HAP-1 (cell line): ENCODE data around the gene NBPF3.
"Not testable (repeated sequence)": the region's sequence is repeated elsewhere in the genome, so short reads cannot be mapped to it uniquely, and the experiment has no call there.

Experiments
- DNase-seq, 2 experiments: peaks; one replicate each; pipeline ENCODE4 v3.0.0-alpha.2; 2016 to 2020; ENCODE audit warnings: low spot score in 2 of 2
- H3K27me3 ChIP-seq: fragments of 250-450 bp; sonication (Bioruptor Pico); 2 replicates; pipeline ENCODE4 v1.5.1; 2020; ENCODE audit warnings: low read depth, mild to moderate bottlenecking, moderate library complexity
- H3K36me3 ChIP-seq: fragments of 250-450 bp; sonication (Bioruptor Pico); replicated peaks from 2 replicates; pipeline ENCODE4 v1.5.1; 2020; ENCODE audit warnings: mild to moderate bottlenecking
- H3K4me1 ChIP-seq: fragments of 250-450 bp; sonication (Bioruptor Pico); 2 replicates; pipeline ENCODE4 v1.5.1; 2020; ENCODE audit warnings: mild to moderate bottlenecking
- H3K4me3 ChIP-seq: fragments of 250-450 bp; sonication (Bioruptor Pico); 2 replicates; pipeline ENCODE4 v1.5.1; 2020; ENCODE audit warnings: mild to moderate bottlenecking, moderate library complexity
- H3K9me3 ChIP-seq: fragments of 250-450 bp; sonication (Bioruptor Pico); 2 replicates; pipeline ENCODE4 v1.5.1; 2020; ENCODE audit warnings: mild to moderate bottlenecking, moderate library complexity
- in situ Hi-C: fragments of 300-500 bp; cut with MboI; formaldehyde crosslinking; loops from 3 replicates; pipeline ENCODE4 v1.14.3; 2020; ENCODE audit warnings: low sequenced_read_pairs, inconsistent platforms, mixed read lengths

NBPF3 gene

DNA sequence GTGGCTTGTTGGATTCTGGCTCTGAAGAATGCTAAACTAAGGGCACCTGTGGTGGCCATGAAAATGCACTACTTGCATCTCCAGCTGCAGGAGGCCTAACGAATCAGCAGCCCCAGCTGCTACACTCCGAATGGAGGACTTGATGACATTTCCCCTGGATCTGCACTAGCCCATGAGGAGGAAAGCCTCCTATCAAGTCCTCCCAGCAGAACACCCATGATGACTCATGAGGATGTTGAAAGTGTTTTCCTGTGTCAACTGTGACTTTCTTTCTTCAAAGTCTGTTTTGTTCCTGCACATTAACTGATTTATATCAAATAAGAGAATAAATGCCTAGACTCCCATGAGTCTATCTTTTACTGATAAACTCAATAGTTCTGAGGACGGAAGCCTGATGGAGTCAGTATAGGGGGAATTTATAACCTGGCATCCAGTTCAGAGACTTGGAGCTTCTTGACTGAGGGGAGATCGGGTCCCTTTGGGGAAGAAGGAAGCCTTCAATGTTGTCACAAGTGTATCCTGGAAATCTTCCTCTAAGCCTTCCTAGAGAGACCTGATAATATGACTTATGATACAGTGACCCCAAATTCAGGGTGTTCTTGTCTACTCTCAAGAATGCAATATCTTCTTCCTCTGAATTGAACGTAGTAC, 14.2 kb downstream of the NBPF3 start:
- H3K4me1 ChIP-seq, H3K36me3 ChIP-seq, H3K27me3 ChIP-seq, H3K4me3 ChIP-seq, DNase-seq, in situ Hi-C loops, H3K9me3 ChIP-seq: not testable (repeated sequence)

DNA sequence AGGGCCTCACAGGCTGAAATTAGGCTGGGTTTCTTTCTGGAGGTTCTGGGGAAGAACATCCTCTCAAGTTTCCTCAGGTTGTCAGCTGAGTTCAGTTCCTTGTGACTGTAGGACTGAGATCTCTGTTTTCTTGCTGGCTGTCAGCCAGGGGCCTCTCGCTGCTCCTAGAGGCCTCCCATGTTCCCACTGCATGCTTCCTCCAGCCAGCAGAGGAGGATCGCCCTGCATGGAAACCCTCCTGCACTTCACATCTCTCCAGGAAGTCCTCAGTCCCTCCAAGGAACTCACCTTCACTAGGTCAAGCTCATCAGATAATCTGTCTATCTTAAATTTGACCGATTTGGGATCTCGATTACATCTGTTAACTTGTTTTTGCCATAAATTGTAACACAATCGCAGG, 15.0 kb downstream of the NBPF3 start:
- H3K4me3 ChIP-seq, H3K27me3 ChIP-seq, DNase-seq, H3K36me3 ChIP-seq, in situ Hi-C loops, H3K4me1 ChIP-seq, H3K9me3 ChIP-seq: not testable (repeated sequence)

GRCh38 chr1:21457654-21458053, 17.7 kb downstream of the NBPF3 start:
- Histone ChIP-seq H3K4me1 (no peaks in the 10 kb centered on the region), H3K9me3 (no peaks in the 10 kb centered on the region), H3K4me3 (no peak overlapping the region), H3K36me3 (no peaks in the 10 kb centered on the region), H3K27me3 (no peaks in the 10 kb centered on the region)
- in situ Hi-C loops = no loop called here
- DNase-seq = no peak

- H3K9me3 ChIP-seq, H3K27me3 ChIP-seq, H3K4me3 ChIP-seq, DNase-seq, H3K36me3 ChIP-seq, H3K4me1 ChIP-seq, in situ Hi-C loops: not testable (repeated sequence)
Observed at GRCh38 chr1:21465127-21465526, 25.2 kb downstream of the NBPF3 start.

DNA sequence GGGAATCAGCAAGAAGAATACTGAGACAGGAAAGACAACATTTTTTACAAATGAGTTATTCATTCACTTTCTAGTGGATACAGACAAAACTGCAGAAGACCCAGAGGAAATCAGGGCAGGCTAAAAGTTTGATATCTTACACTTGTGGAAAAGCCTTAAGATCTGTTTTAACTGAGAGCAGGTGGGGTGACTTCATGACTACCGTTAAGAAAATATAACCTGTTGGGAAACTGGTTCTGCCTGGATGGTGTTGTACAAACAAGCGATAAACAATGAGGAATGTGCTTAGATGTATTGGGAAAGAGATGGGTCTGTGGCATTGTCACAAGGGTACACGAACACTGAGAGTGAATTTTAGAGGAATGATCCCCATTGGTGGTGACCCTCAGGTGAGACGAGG, 28.0 kb downstream of the NBPF3 start:
- H3K27me3 ChIP-seq, H3K36me3 ChIP-seq, H3K4me3 ChIP-seq, in situ Hi-C loops, DNase-seq, H3K9me3 ChIP-seq, H3K4me1 ChIP-seq: not testable (repeated sequence)

GRCh38 chr1:21468599-21468998, 28.7 kb downstream of the NBPF3 start:
- in situ Hi-C loops = no loop called here
- Histone ChIP-seq H3K4me1 (no peaks in the 10 kb centered on the region), H3K9me3 (no peaks in the 10 kb centered on the region), H3K4me3 (no peak overlapping the region), H3K36me3 (no peaks in the 10 kb centered on the region; the same call in 1 of the 2 replicates), H3K27me3 (no peaks in the 10 kb centered on the region)
- peak in 1 of 2 experiments; percentile 55 for DNase-seq

DNA sequence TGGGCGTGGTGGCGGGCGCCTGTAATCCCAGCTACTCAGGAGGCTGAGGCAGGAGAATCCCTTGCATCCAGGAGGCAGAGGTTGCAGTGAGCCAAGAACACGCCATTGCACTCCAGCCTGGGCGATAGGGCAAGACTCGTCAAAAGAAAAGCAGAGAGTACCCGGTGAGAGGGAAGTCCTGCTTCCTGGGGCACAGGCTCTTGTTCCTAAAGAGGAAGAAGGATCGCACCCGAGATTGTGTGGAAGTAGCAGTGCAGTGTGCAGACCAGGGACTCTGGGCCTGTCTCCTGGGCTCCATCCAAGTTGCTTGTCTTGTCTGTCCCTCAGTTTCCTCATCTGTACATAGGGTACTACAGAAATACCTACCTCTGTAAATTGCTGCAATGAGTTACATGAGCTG, 29.6 kb downstream of the NBPF3 start:
- no peak for DNase-seq
- Histone ChIP-seq H3K36me3 (no peaks in the 10 kb centered on the region; the same call in 1 of the 2 replicates), H3K9me3 (no peaks in the 10 kb centered on the region), H3K4me3 (no peak overlapping the region), H3K4me1 (no peaks in the 10 kb centered on the region), H3K27me3 (no peaks in the 10 kb centered on the region)
- in situ Hi-C loops = no loop called here

DNA sequence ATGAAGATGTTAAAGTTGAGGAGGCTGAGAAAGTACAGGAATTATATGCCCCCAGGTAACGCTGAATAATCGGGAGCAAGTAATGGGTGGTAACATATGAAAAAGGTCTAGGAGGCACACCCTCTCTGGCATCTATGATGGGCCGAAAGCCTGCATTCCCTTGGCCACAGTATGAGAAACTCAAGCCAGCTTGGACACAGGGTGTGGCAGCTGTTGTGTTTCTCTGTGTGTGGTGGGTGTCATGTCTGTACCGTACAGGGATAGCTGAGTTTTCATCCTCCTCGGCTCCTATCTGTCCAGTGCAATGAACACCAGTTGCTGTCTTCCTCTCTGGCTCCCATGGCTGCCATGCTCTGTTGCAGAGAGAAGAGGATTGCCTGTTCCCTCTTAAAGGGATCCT, 32.9 kb downstream of the NBPF3 start:
- no peaks in the 10 kb centered on the region for H3K27me3 ChIP-seq
- H3K36me3 ChIP-seq = no peaks in the 10 kb centered on the region; the same call in 1 of the 2 replicates
- in situ Hi-C loops = no loop called here
- no peaks in the 10 kb centered on the region for H3K9me3 ChIP-seq
- no peaks in the 10 kb centered on the region for H3K4me1 ChIP-seq
- DNase-seq = no peak
- no peak overlapping the region for H3K4me3 ChIP-seq

DNA sequence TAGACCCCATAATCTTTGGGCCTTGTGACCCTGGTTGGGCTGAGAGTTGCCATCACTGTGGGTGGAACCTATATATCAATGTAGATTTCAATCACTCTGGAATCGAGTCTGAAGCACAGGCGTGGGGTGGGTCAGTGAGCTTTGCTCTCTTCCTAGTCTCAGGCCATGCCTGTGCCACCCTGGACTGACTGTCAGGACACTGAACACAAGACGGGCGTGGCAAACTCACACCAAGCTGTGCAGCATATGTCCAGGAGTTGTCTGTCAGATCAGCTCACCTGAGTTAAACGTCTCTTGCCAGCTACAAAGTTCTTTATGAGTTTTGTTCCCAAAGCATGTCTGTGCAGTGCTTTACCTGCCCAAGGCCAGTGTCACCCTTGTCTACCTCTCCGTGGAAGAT, 38.4 kb downstream of the NBPF3 start:
- Histone ChIP-seq H3K36me3 (no peaks in the 10 kb centered on the region; the same call in 1 of the 2 replicates), H3K4me3 (no peak overlapping the region), H3K9me3 (no peaks in the 10 kb centered on the region), H3K4me1 (no peaks in the 10 kb centered on the region), H3K27me3 (no peaks in the 10 kb centered on the region)
- in situ Hi-C loops = no loop called here
- no peak for DNase-seq

DNA sequence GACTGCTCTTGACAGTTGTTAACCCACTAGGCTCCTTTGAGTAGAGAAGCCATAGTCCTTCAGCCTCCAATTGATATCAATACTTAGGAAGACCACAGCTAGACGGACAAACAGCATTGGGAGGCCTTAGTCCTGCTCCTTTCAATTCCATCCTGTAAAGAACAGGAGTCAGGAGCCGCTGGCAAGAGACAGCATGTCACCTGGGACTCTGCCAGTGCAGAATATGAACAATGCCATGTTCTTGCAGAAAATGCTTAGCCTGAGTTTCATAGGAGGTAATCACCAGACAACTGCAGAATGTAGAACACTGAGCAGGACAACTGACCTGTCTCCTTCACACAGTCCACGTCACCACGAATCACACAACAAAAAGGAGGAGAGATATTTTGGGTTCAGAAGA, 43.9 kb downstream of the NBPF3 start:
- DNase-seq, H3K9me3 ChIP-seq, in situ Hi-C loops, H3K36me3 ChIP-seq, H3K27me3 ChIP-seq, H3K4me3 ChIP-seq, H3K4me1 ChIP-seq: not testable (repeated sequence)

DNA sequence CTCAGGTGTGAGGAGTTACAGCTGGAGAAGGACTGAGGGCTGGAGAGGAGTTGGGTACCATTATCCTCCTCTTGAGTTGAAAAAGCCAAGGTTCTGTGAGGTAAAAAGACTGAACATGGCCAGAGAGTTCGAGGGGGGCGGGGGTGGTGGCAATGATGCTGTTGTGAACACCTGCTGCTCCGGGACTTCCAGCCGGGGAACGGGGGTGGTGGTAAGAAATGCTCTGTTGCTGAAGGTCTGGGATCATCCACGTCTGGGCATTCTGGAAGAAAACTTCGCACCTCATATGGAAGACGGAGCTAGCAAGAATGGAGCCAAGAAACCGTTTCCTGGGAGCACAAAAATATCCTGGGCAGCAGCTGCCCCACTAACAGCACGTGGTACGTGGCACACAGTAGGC, 49.2 kb downstream of the NBPF3 start:
- Histone ChIP-seq H3K27me3 (no peaks in the 10 kb centered on the region), H3K4me3 (no peak overlapping the region), H3K4me1 (peaks cover 10% of the 10 kb centered on the region), H3K9me3 (peaks cover 5% of the 10 kb centered on the region; the same call in 1 of the 2 replicates), H3K36me3 (no peaks in the 10 kb centered on the region)
- in situ Hi-C loops = no loop called here
- no peak for DNase-seq

- Histone ChIP-seq H3K4me1 (peaks cover 10% of the 10 kb centered on the region), H3K9me3 (peaks cover 5% of the 10 kb centered on the region; the same call in 1 of the 2 replicates), H3K27me3 (no peaks in the 10 kb centered on the region), H3K4me3 (no peak overlapping the region), H3K36me3 (no peaks in the 10 kb centered on the region)
- in situ Hi-C loops = no loop called here
- peak in 1 of 2 experiments; percentile 47 for DNase-seq
Observed at GRCh38 chr1:21490774-21491487, 51.0 kb downstream of the NBPF3 start.

- no peak overlapping the region for H3K4me3 ChIP-seq
- H3K4me1 ChIP-seq = peaks cover 10% of the 10 kb centered on the region
- H3K36me3 ChIP-seq = no peaks in the 10 kb centered on the region
- H3K9me3 ChIP-seq = peaks cover 5% of the 10 kb centered on the region; the same call in 1 of the 2 replicates
- DNase-seq = peak; percentile 53 to 80
- in situ Hi-C loops = no loop called here
- H3K27me3 ChIP-seq = no peaks in the 10 kb centered on the region
Observed at GRCh38 chr1:21491488-21492355, 51.8 kb downstream of the NBPF3 start.

DNA sequence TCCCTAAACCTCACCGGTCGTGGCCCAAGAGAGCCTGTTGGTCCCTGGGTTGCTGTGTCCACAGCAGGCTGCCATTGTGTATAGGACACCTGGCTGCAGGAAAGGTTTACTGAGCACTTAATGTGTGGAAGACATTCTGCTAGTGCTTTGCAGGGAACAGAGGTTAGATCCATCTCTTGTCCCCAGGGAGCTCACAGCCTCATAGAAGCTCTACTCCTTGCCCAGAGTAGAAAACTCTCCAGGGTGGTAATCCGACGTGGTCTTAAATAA, 52.4 kb downstream of the NBPF3 start:
- no peak overlapping the region for H3K4me3 ChIP-seq
- no peaks in the 10 kb centered on the region for H3K27me3 ChIP-seq
- H3K36me3 ChIP-seq = no peaks in the 10 kb centered on the region
- in situ Hi-C loops = no loop called here
- DNase-seq = no peak
- peaks cover 10% of the 10 kb centered on the region for H3K4me1 ChIP-seq
- H3K9me3 ChIP-seq = peaks cover 5% of the 10 kb centered on the region; the same call in 1 of the 2 replicates
